Measurements from ENCODE around the gene TSGA10IP.

GRCh38 chr11:65953471-65953870 lies 8.2 kb downstream of the TSGA10IP start:
- no peak for TF ChIP-seq POLR2AphosphoS5 (IDR thresholded peaks at IDR 0.05)
- TF ChIP-seq, protein P1, sequence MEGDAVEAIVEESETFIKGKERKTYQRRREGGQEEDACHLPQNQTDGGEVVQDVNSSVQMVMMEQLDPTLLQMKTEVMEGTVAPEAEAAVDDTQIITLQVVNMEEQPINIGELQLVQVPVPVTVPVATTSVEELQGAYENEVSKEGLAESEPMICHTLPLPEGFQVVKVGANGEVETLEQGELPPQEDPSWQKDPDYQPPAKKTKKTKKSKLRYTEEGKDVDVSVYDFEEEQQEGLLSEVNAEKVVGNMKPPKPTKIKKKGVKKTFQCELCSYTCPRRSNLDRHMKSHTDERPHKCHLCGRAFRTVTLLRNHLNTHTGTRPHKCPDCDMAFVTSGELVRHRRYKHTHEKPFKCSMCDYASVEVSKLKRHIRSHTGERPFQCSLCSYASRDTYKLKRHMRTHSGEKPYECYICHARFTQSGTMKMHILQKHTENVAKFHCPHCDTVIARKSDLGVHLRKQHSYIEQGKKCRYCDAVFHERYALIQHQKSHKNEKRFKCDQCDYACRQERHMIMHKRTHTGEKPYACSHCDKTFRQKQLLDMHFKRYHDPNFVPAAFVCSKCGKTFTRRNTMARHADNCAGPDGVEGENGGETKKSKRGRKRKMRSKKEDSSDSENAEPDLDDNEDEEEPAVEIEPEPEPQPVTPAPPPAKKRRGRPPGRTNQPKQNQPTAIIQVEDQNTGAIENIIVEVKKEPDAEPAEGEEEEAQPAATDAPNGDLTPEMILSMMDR (IDR thresholded peaks at IDR 0.05 in 8 of 11, conservative IDR thresholded peaks at IDR 0.05 in 3 of 11), result no peak
- TF ChIP-seq POLR2A (IDR thresholded peaks at IDR 0.05), result no peak
